GM19099 (cell line): Measurements from ENCODE around the gene SCML1.

Source experiments
- POLR2A ChIP-seq: IDR thresholded peaks from 3 replicates; pipeline ENCODE4 v1.6.1; 2011; ENCODE audit warnings: low read depth; ENCODE audit not compliant: insufficient read length; ENCODE audit errors: extremely low read depth

The SCML1 gene

DNA sequence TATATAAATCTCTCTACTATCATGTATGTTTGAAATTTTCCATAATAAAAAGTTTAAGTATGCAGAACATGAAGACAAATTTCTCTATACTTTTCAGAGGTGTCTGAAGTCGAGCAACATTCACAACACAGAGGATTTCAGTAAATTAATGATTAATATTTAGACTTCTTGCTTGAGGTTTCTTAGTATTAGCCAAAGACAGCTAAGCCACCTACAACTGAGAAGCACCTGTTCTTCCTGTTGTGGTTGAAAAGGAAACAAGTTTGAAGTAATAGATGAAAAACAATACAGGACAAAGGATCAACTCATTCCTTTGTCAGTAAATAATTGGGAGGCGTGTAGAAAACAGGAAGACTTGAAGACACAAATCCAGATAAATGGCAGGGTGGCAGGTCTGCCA, 21.1 kb downstream of the SCML1 start:
- TF ChIP-seq POLR2A, result no peak

DNA sequence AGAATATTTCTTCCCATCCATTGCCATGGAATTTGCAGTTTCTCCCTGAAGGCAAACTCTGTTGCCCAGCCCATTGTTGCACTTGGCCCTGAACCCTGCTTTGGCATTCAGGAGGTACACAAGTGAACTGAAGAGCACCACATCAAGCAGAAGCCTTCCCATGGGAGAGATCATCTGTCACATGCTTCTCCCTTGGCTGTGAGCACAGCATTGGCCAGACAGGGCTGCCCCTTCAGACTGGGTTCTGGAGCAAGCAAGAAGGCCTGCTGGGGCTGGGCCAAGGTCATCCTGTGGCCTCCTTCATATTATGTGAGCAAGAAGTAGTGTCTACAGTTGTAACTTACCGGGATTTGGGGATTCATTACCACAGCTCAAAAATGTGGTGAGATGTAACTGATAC, 22.7 kb downstream of the SCML1 start:
- no peak for TF ChIP-seq POLR2A

DNA sequence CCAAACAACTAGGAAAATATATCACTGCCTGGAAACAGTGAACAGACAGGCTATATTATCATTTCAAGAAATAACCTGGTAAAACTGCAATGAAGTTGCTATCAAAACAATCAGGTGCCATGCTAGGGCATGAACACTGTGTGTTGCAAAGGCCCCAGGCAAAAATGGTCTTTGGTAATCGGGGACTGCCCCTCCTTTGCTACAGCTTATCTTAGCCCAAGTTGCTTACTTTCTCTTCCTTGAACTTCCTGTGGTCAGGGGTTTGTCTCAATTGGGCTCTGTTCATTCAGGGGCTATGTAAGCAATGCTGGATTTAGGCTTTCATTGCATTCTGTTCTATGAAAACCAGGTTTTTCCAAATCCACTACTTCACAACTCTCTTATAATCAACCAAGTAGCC, 30.4 kb downstream of the SCML1 start:
- no peak for TF ChIP-seq POLR2A

DNA sequence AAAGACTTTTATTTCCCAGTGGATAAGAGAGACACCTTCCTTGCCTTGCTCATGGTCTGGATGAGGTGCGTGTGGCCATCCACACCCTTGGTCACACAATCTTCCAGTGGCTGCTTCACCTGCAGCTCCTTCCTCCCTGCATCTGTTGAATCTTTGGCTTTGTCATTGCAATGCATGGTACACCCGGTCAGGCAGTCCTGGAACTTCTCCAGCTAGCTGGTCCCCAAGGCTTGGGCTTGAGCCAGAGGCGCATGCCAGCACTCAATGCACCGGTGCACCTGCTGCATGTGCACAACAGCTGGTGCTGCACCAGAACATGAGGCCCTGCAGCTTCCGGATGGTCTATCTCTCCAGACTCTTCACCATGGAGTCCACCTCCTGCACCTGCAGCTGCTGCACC, 31.7 kb downstream of the SCML1 start:
- TF ChIP-seq POLR2A, result no peak

DNA sequence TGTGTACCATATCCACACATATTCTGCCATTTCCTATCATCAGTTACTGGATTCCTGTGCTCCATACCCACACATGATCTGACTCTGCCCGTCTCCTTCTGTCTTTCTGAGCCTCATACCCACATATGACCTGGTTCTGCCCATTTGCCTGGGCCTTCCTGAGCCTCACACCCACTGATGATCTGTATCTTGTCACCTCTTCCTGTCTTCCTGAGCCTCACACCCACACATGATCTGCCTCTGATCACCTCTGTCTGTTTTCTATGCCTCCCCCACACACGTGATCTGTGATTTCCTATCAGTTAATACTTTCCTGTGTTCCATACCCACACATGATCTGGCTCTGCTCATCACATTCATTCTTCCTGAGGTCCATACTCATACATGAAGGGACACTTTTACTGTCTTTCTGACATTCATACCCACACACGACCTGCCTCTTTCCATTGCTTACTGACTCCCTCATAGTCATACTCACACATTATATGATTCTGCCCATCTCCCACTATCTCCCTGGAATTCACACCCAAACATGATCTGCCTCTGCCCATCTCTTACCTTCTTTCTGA, 32.5 kb downstream of the SCML1 start:
- TF ChIP-seq POLR2A, result no peak

DNA sequence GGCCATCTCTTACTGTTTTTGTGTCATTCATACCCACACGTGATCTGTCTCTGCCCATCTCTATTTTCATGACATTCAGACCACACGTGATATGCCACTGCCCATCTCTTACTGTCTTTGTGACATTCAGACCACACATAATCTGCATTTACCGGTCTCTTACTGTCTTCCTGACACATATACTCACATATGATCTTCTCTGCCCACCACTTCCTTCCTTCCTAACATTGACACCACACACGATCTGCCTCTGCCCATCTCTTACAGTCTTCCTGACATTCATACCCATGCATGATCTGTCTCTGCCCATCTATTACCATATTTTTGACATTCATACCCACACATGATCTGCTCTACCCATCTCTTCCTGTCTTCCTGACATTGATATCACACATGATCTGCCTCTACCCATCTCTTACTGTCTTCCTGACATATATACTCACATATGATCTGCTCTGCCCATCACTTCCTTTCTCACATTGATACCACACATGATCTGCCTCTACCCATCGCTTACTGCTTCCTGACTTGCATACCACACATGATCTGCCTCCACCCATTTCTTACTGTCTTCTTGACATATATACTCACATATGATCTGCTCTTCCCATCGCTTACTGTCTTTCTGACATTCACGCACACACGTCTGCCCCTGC, 36.1 kb downstream of the SCML1 start:
- TF ChIP-seq POLR2A, result no peak

DNA sequence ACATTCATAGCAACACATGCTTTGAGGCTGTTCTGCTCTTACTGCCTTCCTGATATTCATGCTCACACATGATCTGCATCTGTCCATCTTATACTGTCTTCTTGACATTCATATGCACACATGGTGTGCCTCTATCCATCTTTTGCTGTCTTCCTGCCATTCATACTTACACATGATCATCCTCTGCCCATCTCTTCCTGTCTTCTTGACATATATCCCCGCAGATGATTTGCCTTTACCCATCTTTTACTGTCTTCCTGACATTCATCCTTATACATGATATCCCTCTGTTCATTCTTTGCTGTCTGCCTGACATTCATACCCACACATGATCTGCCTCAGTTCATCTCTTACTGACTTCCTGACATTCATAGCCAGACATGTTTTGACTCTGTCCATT, 36.8 kb downstream of the SCML1 start:
- TF ChIP-seq POLR2A, result no peak

DNA sequence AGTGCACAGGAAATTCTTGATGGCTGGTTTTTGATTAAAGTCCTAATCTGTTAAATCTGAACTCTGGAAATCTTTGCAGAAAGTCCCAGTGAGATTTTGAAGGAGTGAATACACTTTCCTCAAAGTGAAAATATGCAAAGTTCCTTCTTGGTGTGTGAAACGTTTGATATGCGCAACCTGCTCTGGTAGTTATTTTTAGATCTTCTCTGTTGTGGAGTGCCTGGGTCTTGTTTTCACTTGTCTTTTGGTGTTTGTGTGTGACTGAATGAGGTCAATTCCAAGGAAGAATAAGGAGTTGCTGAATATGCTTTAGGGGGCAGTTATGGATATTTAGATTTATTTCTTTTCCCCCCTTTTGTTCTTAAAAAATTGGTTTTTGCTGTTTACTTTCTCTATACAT, 41.7 kb downstream of the SCML1 start:
- TF ChIP-seq POLR2A, result no peak

DNA sequence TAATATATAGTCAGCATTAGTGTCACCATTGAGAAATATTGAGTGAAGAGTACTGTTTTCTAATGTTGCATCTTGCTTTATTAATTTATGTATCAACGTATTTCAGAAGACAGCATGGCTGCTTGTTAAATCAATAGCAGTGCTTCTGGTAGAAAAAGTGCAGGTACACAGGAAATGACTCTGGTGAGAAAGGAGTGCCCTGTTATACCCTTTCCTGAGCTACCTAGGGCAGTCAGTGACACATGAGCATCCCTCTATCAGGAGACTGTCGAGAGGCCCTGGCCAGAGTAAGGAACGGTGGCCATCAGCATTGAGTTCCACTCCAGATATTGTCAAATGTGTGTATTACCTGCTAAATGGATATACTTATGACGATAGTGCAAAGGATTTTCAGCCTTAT, 42.1 kb downstream of the SCML1 start:
- no peak for TF ChIP-seq POLR2A

DNA sequence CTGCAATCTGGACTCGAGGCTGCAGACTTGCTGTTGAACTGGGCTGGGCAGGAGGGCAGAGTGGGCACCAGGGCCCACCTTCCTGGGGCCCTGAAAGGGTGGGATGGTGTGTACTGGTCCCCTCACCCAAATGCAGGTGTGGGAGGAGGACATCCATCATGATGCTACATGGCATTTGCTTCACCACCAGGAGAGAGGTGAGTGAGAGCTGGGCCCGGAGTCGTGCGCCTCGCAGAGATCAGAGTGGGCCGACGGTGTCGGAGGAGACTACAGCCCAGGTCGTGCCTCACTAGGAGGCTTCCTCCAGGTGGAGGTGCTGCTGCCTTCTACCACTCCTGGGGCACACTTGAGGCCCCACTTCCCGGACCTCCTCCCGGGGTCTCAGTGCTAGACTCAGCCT, 50.3 kb downstream of the SCML1 start:
- no peak for TF ChIP-seq POLR2A

DNA sequence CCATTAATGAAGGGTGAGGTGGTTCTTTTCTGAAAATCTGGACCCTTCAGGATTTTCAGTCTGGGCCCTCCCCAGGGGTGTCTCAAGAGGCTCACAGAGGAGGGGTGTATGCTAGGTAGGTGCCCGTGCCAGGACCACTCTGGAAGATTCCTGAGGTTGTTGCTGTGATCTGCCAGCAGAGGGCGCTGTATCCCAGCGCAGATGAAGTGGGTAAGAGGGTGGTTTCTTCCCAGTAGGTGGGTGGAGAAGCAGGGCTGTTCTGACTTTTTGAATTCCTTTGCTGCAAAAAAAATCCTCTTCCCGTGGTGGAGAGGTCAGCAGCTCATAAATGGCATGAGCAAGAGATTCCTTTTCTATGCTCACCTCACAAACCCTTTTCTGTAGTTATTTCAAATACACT, 51.1 kb downstream of the SCML1 start:
- TF ChIP-seq POLR2A, result no peak

DNA sequence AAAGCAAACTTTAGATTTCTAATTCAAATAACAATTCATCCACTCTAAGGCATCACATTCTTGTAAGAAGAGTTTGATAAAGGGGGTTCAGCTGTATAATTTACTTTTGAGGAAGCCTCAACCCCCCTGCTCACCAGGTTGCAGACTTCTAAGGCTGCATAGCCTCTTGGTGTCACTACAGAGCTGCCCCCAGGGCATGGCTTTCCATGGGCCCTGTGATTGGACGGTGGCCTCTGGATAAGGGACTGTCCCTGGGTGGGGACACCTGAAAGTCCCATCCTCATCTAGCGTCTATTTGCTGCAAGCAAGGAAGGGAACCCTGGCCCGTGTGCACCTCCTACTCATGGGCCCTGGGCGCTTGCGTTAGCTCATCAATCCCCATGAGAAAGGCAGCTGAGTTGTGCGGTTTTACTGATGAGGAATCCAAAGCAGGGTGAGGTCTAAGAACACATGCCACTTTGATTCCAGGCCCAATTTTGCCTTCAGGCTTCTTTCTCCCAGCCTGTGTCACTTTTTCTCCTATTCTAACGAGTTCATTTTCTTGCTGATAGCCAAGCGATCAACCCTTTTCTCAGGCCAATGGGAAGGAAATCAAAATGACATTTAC, 51.8 kb downstream of the SCML1 start:
- TF ChIP-seq POLR2A, result no peak

DNA sequence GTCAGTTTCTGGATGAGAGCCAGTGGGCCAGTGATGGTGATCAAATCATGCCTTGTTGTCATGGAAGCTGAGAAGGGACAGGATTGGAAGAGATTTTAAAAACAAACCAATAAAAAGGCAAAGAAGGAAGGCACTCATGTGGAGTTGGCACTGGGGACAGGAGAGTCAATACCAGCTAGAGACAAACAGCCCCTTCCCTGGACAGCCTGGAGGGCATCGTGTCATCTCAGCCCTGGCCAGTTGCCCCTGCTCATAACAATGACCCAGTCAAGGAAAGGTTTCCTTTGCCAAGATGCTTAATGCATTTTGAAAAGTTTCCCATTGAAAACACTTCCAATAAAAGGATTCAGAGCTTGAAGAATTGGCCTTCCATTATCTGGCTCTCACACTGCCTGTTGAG, 55.5 kb downstream of the SCML1 start:
- TF ChIP-seq POLR2A, result no peak

DNA sequence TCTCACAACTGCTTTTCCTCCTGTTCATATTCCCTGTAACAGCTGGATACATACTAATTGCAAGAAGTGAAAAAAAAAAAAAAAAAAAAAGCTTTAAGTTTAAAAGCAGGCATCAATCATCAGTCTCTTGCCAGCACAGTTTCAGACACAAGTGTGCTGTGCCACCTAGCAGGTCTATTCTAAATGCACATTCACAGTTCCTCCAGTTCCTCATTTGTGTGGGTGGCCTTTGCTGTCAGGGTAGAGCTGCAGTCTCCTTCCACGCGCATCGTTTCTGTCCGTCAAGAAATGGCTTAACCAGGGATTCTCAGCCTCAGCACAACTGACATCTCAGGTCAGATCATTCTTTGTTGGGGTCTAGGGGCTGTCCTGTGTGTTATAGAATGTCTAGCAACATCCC, 61.6 kb downstream of the SCML1 start:
- TF ChIP-seq POLR2A, result no peak

DNA sequence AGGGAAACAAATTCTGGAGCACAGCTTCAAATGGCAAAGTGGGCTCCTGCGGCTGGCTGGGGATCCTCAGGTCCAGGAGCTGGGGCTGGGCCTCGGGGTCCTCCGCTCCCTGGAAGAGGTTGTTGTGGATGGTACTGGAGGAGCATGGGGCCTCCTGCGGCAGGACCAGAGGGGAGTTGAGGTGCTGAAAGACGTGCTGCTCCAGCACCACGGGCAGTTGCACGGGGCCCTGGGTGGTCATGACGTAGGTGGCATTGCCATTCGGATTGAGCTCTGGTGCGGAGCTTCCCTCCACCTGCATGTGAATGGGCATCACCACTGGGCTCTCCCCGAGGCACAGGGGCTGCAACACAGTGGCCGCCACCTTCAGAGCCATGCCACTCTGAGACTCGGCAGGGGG, 64.1 kb downstream of the SCML1 start:
- TF ChIP-seq POLR2A, result no peak

DNA sequence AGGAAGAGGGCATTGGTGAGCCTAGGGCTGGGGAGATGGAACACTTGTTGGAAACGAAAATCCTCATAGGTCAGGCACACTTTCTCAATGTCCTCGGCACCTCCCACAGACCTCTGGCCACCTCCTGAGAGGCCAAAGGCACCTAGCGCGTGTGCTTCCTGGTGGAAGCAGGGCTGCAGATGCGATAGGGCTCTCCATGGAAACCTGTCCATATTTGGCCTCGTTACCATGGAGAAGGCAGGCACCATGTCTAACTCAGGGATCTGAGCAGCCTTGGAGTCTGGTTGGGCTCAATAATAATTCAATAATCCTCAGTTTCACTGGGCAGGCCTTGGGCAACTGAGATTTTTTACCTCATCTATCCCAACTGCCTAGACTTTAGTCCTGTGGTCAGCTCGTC, 65.5 kb downstream of the SCML1 start:
- no peak for TF ChIP-seq POLR2A

DNA sequence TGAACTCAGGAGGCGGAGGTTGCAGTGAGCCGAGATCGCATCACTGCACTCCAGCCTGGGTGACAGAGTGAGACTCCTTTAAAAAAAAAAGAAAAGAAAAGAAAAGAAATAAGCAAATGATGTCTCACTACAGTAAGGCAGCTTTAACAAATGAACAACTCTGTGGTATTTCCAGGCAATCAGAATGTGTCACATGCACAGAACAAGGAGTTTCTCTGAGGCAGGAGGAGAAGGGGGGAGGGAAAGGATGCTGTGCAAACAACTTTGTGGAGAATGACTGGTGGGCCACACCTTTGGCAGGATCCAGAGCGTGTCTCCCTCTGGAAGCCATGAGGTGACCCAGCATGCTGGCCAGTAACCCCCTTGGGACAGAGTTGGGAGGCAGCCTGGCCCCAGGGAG, 66.2 kb downstream of the SCML1 start:
- no peak for TF ChIP-seq POLR2A
